GM12891 (cell line): ENCODE measurements around the gene PREPL.

Experiments
- DNase-seq: peaks from one replicate; pipeline ENCODE4 v3.0.0; 2011; ENCODE audit warnings: low spot score; ENCODE audit not compliant: insufficient read length
- FAIRE-seq: peaks from 2 replicates; lab custom pipeline; 2011; peaks lifted over from hg19 to GRCh38; lab: Jason Lieb, UNC
- PAX5 ChIP-seq: IDR thresholded peaks from 2 replicates; pipeline ENCODE4 v1.6.1; 2011; ENCODE audit warnings: low read length, moderate library complexity, mild to moderate bottlenecking; ENCODE audit not compliant: insufficient read depth, severe bottlenecking
- POLR2A ChIP-seq: IDR thresholded peaks from 2 replicates; pipeline ENCODE4 v1.6.1; 2011; ENCODE audit warnings: low read depth, low read length, control low read depth
- POLR2AphosphoS5 ChIP-seq: IDR thresholded peaks from 2 replicates; pipeline ENCODE4 v1.6.1; 2011; ENCODE audit warnings: low read depth, low read length, control low read depth
- POU2F2 ChIP-seq: IDR thresholded peaks from 2 replicates; pipeline ENCODE4 v1.6.1; 2011; ENCODE audit warnings: low read depth, mild to moderate bottlenecking, control low read depth, low read length, moderate library complexity
- SPI1 ChIP-seq: IDR thresholded peaks from 2 replicates; pipeline ENCODE4 v1.6.1; 2011; ENCODE audit warnings: low read depth, low read length, control low read depth
- TAF1 ChIP-seq: IDR thresholded peaks from 2 replicates; pipeline ENCODE4 v1.6.1; 2011; ENCODE audit warnings: low read depth, low read length, control low read depth

PREPL gene

DNA sequence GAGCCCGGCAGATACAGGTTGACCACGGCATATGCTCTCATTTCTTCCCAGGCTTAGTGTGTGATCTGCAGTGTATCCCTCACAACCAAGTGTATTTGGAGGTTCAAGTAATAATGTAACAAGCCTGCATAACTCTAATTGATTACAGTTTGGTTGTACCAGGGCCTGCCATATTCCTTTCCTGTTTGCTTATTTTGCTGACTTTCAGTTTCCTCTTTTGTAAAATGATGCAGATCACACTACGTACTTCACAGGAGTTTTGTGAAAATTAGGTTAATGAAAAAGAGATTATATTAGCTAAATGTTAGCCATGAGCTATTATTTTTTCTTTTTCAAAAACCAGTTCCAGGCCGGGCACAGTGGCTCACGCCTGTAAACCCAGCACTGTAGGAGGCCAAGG lies 60.2 kb downstream of the PREPL start:
- FAIRE-seq (no peak), DNase-seq (no peak)
- TF ChIP-seq POU2F2 (no peak), PAX5 (no peak), SPI1 (no peak), TAF1 (no peak), POLR2AphosphoS5 (no peak), POLR2A (no peak)

DNA sequence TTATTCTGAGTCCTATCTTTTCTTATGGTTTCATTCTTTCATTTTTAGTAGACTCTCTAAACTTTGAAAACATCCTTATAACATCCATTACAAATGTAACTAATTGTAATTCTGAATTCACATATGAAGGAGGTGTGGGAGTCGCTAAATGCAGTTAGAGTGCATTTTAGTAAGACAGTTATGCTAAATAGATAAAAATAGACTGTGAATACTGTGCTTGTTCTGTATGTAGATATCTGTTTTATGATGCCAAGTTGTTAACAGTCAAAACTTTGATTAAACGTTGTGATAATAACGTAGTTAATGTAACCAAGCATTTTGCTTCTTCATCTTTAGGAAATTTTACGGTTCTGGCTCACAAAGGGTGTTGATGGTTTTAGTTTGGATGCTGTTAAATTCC lies 61.7 kb downstream of the PREPL start:
- FAIRE-seq (no peak), DNase-seq (no peak)
- TF ChIP-seq PAX5 (no peak), POLR2AphosphoS5 (no peak), SPI1 (no peak), POLR2A (no peak), TAF1 (no peak)

DNA sequence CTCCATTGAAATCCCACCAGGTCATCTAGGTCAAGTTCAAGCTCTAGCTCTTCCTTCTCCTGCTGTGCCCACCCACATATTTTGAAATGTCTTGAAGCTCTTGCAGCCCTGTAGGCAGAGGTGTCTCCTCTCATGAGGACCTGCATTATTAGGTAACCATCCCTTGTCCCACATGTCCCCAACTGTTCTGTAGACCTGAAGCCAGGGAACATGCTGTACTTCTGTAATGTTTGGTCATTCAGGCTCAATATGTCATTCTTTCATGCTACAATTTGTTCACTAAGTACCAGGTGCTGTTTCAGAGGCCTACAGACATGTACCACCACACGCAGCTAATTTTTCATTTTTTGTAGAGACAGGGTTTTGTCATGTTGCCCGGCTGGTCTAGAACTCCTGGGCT lies 63.9 kb downstream of the PREPL start:
- FAIRE-seq, result no peak
- TF ChIP-seq SPI1 (no peak), POLR2A (no peak), POLR2AphosphoS5 (no peak), PAX5 (no peak), TAF1 (no peak), POU2F2 (no peak)
- no peak for DNase-seq

DNA sequence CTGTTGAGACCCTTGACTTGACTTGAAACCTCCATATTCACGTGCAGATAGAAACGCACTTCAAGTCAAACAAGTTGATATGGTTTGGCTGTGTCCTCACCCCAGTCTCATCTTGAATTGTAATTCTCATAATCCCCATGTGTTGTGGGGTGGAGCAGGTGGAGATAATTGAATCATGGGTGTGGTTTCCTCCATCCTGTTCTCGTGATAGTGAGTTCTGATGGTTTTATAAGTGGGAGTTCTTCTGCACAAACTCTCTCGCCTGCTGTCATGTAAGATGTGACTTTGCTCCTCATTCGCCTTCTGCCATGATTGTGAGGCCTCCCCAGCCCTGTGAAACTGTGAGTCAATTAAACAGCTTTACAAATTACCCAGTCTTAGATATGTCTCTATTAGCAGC lies 64.6 kb downstream of the PREPL start:
- DNase-seq (no peak), FAIRE-seq (no peak)
- TF ChIP-seq SPI1 (no peak), POLR2A (no peak), POLR2AphosphoS5 (no peak), PAX5 (no peak), TAF1 (no peak), POU2F2 (no peak)

DNA sequence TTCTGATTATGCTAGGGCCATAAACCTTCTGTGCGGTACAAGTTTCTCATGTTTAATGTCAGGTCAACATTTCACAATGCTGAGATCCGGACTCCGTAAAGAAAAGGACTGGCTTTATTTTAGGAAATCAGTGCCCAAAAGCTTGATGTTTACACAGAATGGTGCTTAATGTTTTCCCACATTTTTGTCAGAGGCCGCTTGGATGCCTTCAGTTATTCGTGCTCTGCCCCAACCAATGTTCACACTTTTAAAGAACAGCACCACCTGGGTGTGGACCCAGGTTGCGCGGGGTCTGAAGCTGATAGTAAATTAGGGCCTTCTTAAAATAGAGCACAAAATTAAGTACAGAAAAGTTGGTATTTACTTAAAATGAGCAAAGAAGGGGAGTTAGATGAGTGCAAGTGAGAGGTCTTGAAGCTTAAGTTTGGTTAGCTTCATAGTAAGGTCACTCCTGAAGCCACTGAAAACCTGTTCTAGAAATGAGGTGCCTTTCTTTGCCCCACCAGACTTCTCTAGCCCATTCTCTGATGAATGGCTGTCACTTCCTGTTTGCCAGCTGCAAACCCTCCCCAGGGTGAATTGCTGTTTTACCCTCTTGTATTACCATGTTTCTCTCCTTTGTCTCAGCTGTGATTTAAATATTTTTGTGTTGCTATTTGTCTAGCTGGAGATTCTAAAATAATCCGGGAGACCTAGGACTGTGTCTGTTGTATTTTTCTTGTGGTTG lies 65.5 kb downstream of the PREPL start:
- TF ChIP-seq SPI1 (no peak), POU2F2 (no peak), TAF1 (no peak), POLR2AphosphoS5 (no peak), PAX5 (no peak), POLR2A (no peak)
- DNase-seq, result no peak
- FAIRE-seq, result no peak

DNA sequence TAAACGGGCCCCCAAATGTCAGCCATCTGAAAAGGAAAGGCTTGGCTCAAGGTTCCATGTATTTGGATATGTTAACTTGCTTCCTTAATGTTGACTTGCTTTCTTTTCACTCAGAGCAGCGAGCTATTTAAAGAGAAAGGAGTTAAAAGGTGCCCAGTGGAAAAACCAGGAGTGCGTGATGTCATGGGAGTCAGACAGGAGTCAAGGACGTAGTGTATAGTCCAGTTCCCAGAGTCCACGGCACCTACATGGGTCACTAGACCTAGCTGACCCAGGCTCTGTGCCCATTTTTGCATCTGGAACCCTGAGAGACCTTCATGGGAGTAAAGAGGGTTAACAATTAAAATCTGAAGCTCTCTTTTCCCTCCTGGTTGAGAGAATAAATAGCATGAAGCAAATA lies 66.2 kb downstream of the PREPL start:
- TF ChIP-seq SPI1 (no peak), PAX5 (no peak), POU2F2 (no peak), POLR2AphosphoS5 (no peak), TAF1 (no peak), POLR2A (no peak)
- DNase-seq, result no peak
- FAIRE-seq, result no peak

DNA sequence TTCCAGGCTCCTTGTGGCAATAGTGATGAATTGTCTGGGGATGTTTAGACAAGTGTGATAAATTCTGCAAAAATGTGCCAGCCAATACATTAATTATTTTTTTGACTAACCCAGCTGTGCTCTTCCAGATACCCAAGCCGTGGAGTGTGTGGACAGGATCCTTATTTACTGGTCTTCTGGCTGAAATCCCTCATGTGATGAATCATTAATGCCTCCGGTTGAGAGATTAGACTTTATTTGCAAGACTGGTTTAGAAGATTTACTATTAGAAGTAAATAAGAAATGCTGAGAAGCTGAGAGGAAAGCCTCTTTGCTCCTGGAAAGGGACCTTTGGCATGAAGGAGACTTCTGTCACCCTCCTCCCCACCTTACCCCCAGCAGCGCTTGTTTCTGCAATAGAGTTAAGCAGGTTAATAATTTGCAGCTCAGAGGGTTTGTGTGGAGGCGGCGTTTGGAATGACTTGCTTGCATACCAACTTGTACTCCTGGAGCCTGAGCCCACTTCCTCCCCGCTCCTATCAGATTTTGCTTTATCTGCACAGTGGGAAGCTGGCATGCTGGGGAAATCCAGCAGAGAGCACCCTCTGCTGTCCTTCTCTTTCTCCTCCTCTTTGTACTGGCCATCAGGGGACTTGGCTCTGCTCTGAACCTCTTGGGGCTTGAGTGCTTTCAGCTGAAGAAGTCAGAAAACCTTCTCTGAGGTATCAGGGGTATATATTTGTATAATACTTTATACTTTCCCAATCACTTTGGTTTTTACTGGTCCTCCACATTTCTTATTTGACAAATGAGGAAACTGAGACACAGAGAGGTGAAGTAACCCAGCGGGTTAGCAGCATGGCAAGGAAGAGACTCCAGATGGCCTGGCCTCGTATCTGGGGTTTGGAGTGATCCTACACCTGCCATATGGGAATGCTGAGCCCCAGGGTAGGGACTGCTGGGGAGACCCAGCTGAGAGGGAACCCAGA lies 69.7 kb downstream of the PREPL start:
- DNase-seq, result no peak
- TF ChIP-seq POLR2A, result no peak
- no peak for TF ChIP-seq POU2F2
- TF ChIP-seq TAF1, result no peak
- TF ChIP-seq PAX5, result no peak
- no peak for TF ChIP-seq POLR2AphosphoS5
- no peak for TF ChIP-seq SPI1
- FAIRE-seq, result no peak

DNA sequence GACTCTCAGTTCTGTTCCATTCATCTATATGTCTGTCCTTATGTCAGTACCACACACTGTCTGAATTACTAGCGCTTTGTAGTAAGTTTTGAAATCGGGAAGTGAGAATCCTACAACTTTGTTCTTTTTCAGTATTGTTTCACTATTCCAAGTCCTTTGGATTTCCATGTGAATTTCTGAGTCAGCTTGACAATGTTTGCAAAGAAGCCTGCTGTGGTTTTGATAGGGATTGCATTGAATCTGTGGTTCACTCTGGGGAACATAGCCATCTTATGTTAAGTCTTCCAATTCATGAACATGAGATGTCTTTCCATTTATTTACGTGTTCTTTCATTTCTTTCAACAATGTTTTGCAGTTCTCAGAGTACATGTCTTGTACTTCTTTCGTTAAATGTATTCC lies 71.0 kb downstream of the PREPL start:
- no peak for DNase-seq
- TF ChIP-seq POLR2AphosphoS5, result no peak
- TF ChIP-seq PAX5, result no peak
- no peak for TF ChIP-seq TAF1
- TF ChIP-seq POLR2A, result no peak
- TF ChIP-seq POU2F2, result no peak
- no peak for TF ChIP-seq SPI1
- FAIRE-seq, result no peak
